K562 (cell line): ENCODE measurements around the gene TP53BP1. TPM values are rescaled to one million over a fixed set of nuclear protein-coding genes. Genes with fewer than 3 reads are reported as not detected.

Source experiments
- CHD7 ChIP-seq: fragments of 200-600 bp; sonication (generic); IDR thresholded peaks from one replicate; pipeline ENCODE4 v1.6.1; 2012; ENCODE audit warnings: mild to moderate bottlenecking, low read depth, low read length, inconsistent platforms
- GABPB2 ChIP-seq: fragments of 250-450 bp; sonication (Bioruptor Pico); conservative IDR thresholded peaks from 2 replicates; pipeline ENCODE4 v1.5.1; 2021; ENCODE audit warnings: mild to moderate bottlenecking
- HDAC3 ChIP-seq: fragments of 450-650 bp; IDR thresholded peaks from 2 replicates; pipeline ENCODE4 v1.6.1; 2018; ENCODE audit warnings: borderline replicate concordance, mild to moderate bottlenecking, moderate library complexity; ENCODE audit not compliant: partially characterized antibody
- MAFG ChIP-seq: fragments of 450-650 bp; conservative IDR thresholded peaks from 2 replicates; pipeline ENCODE4 v1.6.1; 2016; ENCODE audit warnings: missing genetic modification characterization, missing compliant biosample characterization
- PHF20 ChIP-seq: fragments of 450-650 bp; IDR thresholded peaks from 2 replicates; pipeline ENCODE4 v1.6.1; 2018; ENCODE audit not compliant: partially characterized antibody
- PML ChIP-seq: IDR thresholded peaks from 2 replicates; pipeline ENCODE4 v1.6.1; 2012; ENCODE audit warnings: low read length, inconsistent platforms
- REST ChIP-seq, 2 experiments: fragments of 450-650 bp; formaldehyde crosslinking in 1 of 2; IDR thresholded peaks; 2 replicates each; pipeline versions ENCODE4 v1.4.0 to v1.6.1; 2014 to 2020; ENCODE audit warnings: mild to moderate bottlenecking in 2 of 2, borderline replicate concordance in 1 of 2, low read depth in 1 of 2
- ZC3H8 ChIP-seq: fragments of 450-650 bp; IDR thresholded peaks from 2 replicates; pipeline ENCODE4 v1.6.1; 2017
- polyA plus RNA-seq, 8 experiments: library from polyadenylated mRNA; depleted of rRNA in 4 of 8; stranded (reverse) in 5 of 8; unstranded in 3 of 8; fragments of >200 nt; fragmentation: Nextera tagmentation in 2 of 8; fragmentation: Illumina TruSeq in 1 of 8; extraction: Ambion mirVana in 2 of 8; extraction: Trizol in 1 of 8; gene quantifications; 2 replicates each; pipeline versions ENCODE4 v1.2.1 to v1.2.3, GENCODE V29; 2011 to 2014; ENCODE audit warnings: inconsistent platforms in 1 of 8, missing spikeins in 1 of 8
- total RNA-seq, 7 experiments: library from RNA; depleted of rRNA in 6 of 7; stranded (reverse); fragments of >200 nt in 6 of 7; fragmentation: Illumina TruSeq in 2 of 7; extraction: Trizol in 2 of 7; gene quantifications; 2 replicates each; pipeline versions ENCODE4 v1.2.1 to v1.2.3, GENCODE V29; 2011 to 2021; ENCODE audit warnings: low replicate concordance in 1 of 7

Gene TP53BP1
- total and polyA plus RNA-seq, 9 of the 15 experiments (the other 6 are each of a cell fraction or from before 2014, with no cell fraction given), result 5.7 to 63.3 (median 30.9) TPM

- TF ChIP-seq CHD7 (no peak), REST (IDR thresholded peaks at IDR 0.05; ENCODE audit: borderline replicate concordance) (peak; percentile 90), REST (CRISPR knock-in tag; IDR thresholded peaks at IDR 0.05; ENCODE audit: low read depth) (no peak), ZC3H8 (no peak), GABPB2 (CRISPR knock-in tag) (no peak), MAFG (tag) (peak; percentile 98), HDAC3 (no peak), PML (no peak), PHF20 (no peak)
Observed at GRCh38 chr15:43440721-43441281, 52.2 kb downstream of the TP53BP1 start (continued).
